ENCODE results near the gene TNFRSF12A.

Gene TNFRSF12A

GRCh38 chr16:3021449-3022207, 1.5 kb downstream of the TNFRSF12A start:
- H3K27me3 ChIP-seq (replicated peaks in 2 of 5; ENCODE audit: control insufficient read depth in 4 of 5, insufficient read depth in 5 of 5, low read length in 4 of 5) = no peaks in the 10 kb centered on the region
- H3K9me3 ChIP-seq (ENCODE audit: control extremely low read depth in 1 of 5, control insufficient read depth in 4 of 5, insufficient read depth in 2 of 5, low read depth in 1 of 5, low read length in 4 of 5) = no peaks in the 10 kb centered on the region
- POLR2A ChIA-PET = interaction anchor here (1.0 to 3.5 kb wide), 4 partner anchors 8 to 18 kb away, joined by 3 to 15 read pairs (median 3); no protein-coding TSS in a partner anchor
- 8% methylated on average over 17 of the region's 25 CpGs for WGBS (ENCODE audit: insufficient coverage)
- peaks cover 0 to 60% (median 57%) of the 10 kb centered on the region in 4 experiments for H3K4me1 ChIP-seq (ENCODE audit: control extremely low read depth in 1 of 4, control insufficient read depth in 4 of 4, insufficient read depth in 4 of 4, low read length in 3 of 4)
- peak overlapping the region in 1 of 2 experiments; percentile 64 for H3K27ac ChIP-seq (ENCODE audit: insufficient read depth in 1 of 2, low read depth in 1 of 2, low read length in 2 of 2, poor library complexity in 1 of 2, severe bottlenecking in 2 of 2)
- peaks cover 4 to 12% (median 12%) of the 10 kb centered on the region in 4 experiments for H3K36me3 ChIP-seq (ENCODE audit: control insufficient read depth in 4 of 4, insufficient read depth in 4 of 4, low read length in 3 of 4)
- peak overlapping the region; percentile 28 to 80 (median 64) for H3K4me3 ChIP-seq (ENCODE audit: control insufficient read depth in 1 of 7, extremely low read depth in 1 of 7, insufficient read depth in 4 of 7, low read depth in 2 of 7, low read length in 6 of 7)
- CTCF ChIA-PET = interaction anchor here (5.1 to 6.4 kb wide), 3 partner anchors 9 to 18 kb away, joined by 22 to 101 read pairs (median 100); no protein-coding TSS in a partner anchor
- peak; percentile 64 to 72 (median 66) for DNase-seq

- peak; percentile 62 to 84 (median 84) for DNase-seq
- Histone ChIP-seq H3K4me3 (ENCODE audit: control insufficient read depth in 1 of 7, extremely low read depth in 1 of 7, insufficient read depth in 4 of 7, low read depth in 2 of 7, low read length in 6 of 7) (peak overlapping the region in 4 of 7 experiments; percentile 52 to 80 (median 72)), H3K27ac (ENCODE audit: insufficient read depth in 1 of 2, low read depth in 1 of 2, low read length in 2 of 2, poor library complexity in 1 of 2, severe bottlenecking in 2 of 2) (peak overlapping the region in 1 of 2 experiments; percentile 64), H3K9me3 (ENCODE audit: control extremely low read depth in 1 of 5, control insufficient read depth in 4 of 5, insufficient read depth in 2 of 5, low read depth in 1 of 5, low read length in 4 of 5) (no peaks in the 10 kb centered on the region), H3K36me3 (ENCODE audit: control insufficient read depth in 4 of 4, insufficient read depth in 4 of 4, low read length in 3 of 4) (peaks cover 5 to 19% (median 18%) of the 10 kb centered on the region in 4 experiments), H3K4me1 (ENCODE audit: control extremely low read depth in 1 of 4, control insufficient read depth in 4 of 4, insufficient read depth in 4 of 4, low read length in 3 of 4) (peaks cover 0 to 60% (median 57%) of the 10 kb centered on the region in 4 experiments), H3K27me3 (replicated peaks in 2 of 5; ENCODE audit: control insufficient read depth in 4 of 5, insufficient read depth in 5 of 5, low read length in 4 of 5) (no peaks in the 10 kb centered on the region)
- 33% methylated on average over 7 of the region's 8 CpGs for WGBS (ENCODE audit: insufficient coverage)
- ChIA-PET CTCF (interaction anchor here (1.0 to 6.4 kb wide), 5 partner anchors 8 to 67 kb away, joined by 3 to 101 read pairs (median 22); no protein-coding TSS in a partner anchor), POLR2A (interaction anchor here (0.6 to 3.5 kb wide), 3 partner anchors 11 to 19 kb away, joined by 3 to 15 read pairs (median 7); no protein-coding TSS in a partner anchor)
Observed at GRCh38 chr16:3022208-3022683, 2.1 kb downstream of the TNFRSF12A start.

GRCh38 chr16:3022684-3023414, 2.7 kb downstream of the TNFRSF12A start:
- Histone ChIP-seq H3K4me3 (ENCODE audit: control insufficient read depth in 1 of 7, extremely low read depth in 1 of 7, insufficient read depth in 4 of 7, low read depth in 2 of 7, low read length in 6 of 7) (peak overlapping the region in 5 of 7 experiments; percentile 16 to 82 (median 79)), H3K27me3 (replicated peaks in 2 of 5; ENCODE audit: control insufficient read depth in 4 of 5, insufficient read depth in 5 of 5, low read length in 4 of 5) (no peaks in the 10 kb centered on the region), H3K27ac (ENCODE audit: insufficient read depth in 1 of 2, low read depth in 1 of 2, low read length in 2 of 2, poor library complexity in 1 of 2, severe bottlenecking in 2 of 2) (peak overlapping the region in 1 of 2 experiments; percentile 60), H3K9me3 (ENCODE audit: control extremely low read depth in 1 of 5, control insufficient read depth in 4 of 5, insufficient read depth in 2 of 5, low read depth in 1 of 5, low read length in 4 of 5) (no peaks in the 10 kb centered on the region), H3K4me1 (ENCODE audit: control extremely low read depth in 1 of 4, control insufficient read depth in 4 of 4, insufficient read depth in 4 of 4, low read length in 3 of 4) (peaks cover 0 to 61% (median 58%) of the 10 kb centered on the region in 4 experiments), H3K36me3 (ENCODE audit: control insufficient read depth in 4 of 4, insufficient read depth in 4 of 4, low read length in 3 of 4) (peaks cover 5 to 22% (median 19%) of the 10 kb centered on the region in 4 experiments)
- CTCF ChIA-PET = interaction anchor here (1.0 to 6.4 kb wide), 6 partner anchors 8 to 66 kb away, joined by 3 to 101 read pairs (median 13); no protein-coding TSS in a partner anchor
- POLR2A ChIA-PET = interaction anchor here (0.6 to 3.5 kb wide), 3 partner anchors 12 to 19 kb away, joined by 3 to 15 read pairs (median 7); no protein-coding TSS in a partner anchor
- 67% methylated on average over 7 of the region's 8 CpGs for WGBS (ENCODE audit: insufficient coverage)
- DNase-seq = no peak

GRCh38 chr16:3023415-3023668, 3.2 kb downstream of the TNFRSF12A start:
- WGBS (ENCODE audit: insufficient coverage) = 36% methylated on average over 3 of the region's 6 CpGs
- DNase-seq = no peak
- POLR2A ChIA-PET = interaction anchor here (3.5 kb wide), 1 partner anchor 16 kb away, joined by 15 read pairs; no protein-coding TSS in a partner anchor

GRCh38 chr16:3023669-3024478, 3.7 kb downstream of the TNFRSF12A start, which contains the start of the genes HCFC1R1 and THOC6:
Gene HCFC1R1 (minus strand): TSS chr16:3023942. CDS start chr16:3023941, 1 bp downstream.
Gene THOC6 (plus strand): TSS chr16:3024035. CDS start chr16:3024327, 292 bp downstream.
- Histone ChIP-seq H3K9me3 (ENCODE audit: control extremely low read depth in 1 of 5, control insufficient read depth in 4 of 5, insufficient read depth in 2 of 5, low read depth in 1 of 5, low read length in 4 of 5) (no peaks in the 10 kb centered on the region), H3K4me1 (ENCODE audit: control extremely low read depth in 1 of 4, control insufficient read depth in 4 of 4, insufficient read depth in 4 of 4, low read length in 3 of 4) (peaks cover 0 to 61% (median 57%) of the 10 kb centered on the region in 4 experiments), H3K4me3 (ENCODE audit: control insufficient read depth in 1 of 7, extremely low read depth in 1 of 7, insufficient read depth in 4 of 7, low read depth in 2 of 7, low read length in 6 of 7) (peak within 1 kb of the TSS; percentile 16 to 82 (median 77)), H3K27me3 (replicated peaks in 2 of 5; ENCODE audit: control insufficient read depth in 4 of 5, insufficient read depth in 5 of 5, low read length in 4 of 5) (peaks cover 0 to 6% (median 4%) of the 10 kb centered on the region in 5 experiments), H3K27ac (ENCODE audit: insufficient read depth in 1 of 2, low read depth in 1 of 2, low read length in 2 of 2, poor library complexity in 1 of 2, severe bottlenecking in 2 of 2) (peak within 1 kb of the TSS; percentile 81 to 90), H3K36me3 (ENCODE audit: control insufficient read depth in 4 of 4, insufficient read depth in 4 of 4, low read length in 3 of 4) (peaks cover 5 to 22% (median 19%) of the 10 kb centered on the region in 4 experiments)
- under 1% methylated on average over 58 of the region's 69 CpGs for WGBS (ENCODE audit: insufficient coverage)
- DNase-seq = peak; percentile 98
- POLR2A ChIA-PET = no interaction called here
- CTCF ChIA-PET = interaction anchor here (1.3 to 12.5 kb wide), 6 partner anchors 7 to 21 kb away, joined by 3 to 197 read pairs (median 53); no protein-coding TSS in a partner anchor

More at GRCh38 chr16:3023415-3023668, 3.2 kb downstream of the TNFRSF12A start:
- Histone ChIP-seq H3K27ac (ENCODE audit: insufficient read depth in 1 of 2, low read depth in 1 of 2, low read length in 2 of 2, poor library complexity in 1 of 2, severe bottlenecking in 2 of 2) (peak overlapping the region in 1 of 2 experiments; percentile 90), H3K9me3 (ENCODE audit: control extremely low read depth in 1 of 5, control insufficient read depth in 4 of 5, insufficient read depth in 2 of 5, low read depth in 1 of 5, low read length in 4 of 5) (no peaks in the 10 kb centered on the region), H3K27me3 (replicated peaks in 2 of 5; ENCODE audit: control insufficient read depth in 4 of 5, insufficient read depth in 5 of 5, low read length in 4 of 5) (peaks cover 0 to under 1% (median 0%) of the 10 kb centered on the region in 5 experiments), H3K4me1 (ENCODE audit: control extremely low read depth in 1 of 4, control insufficient read depth in 4 of 4, insufficient read depth in 4 of 4, low read length in 3 of 4) (peaks cover 0 to 60% (median 57%) of the 10 kb centered on the region in 4 experiments), H3K36me3 (ENCODE audit: control insufficient read depth in 4 of 4, insufficient read depth in 4 of 4, low read length in 3 of 4) (peaks cover 5 to 22% (median 19%) of the 10 kb centered on the region in 4 experiments), H3K4me3 (ENCODE audit: control insufficient read depth in 1 of 7, extremely low read depth in 1 of 7, insufficient read depth in 4 of 7, low read depth in 2 of 7, low read length in 6 of 7) (peak overlapping the region; percentile 16 to 82 (median 77))
- CTCF ChIA-PET = interaction anchor here (1.4 to 6.4 kb wide), 4 partner anchors 8 to 19 kb away, joined by 3 to 101 read pairs (median 52); no protein-coding TSS in a partner anchor
